HG03095 (cell line): ENCODE data around the gene NLGN1.

Experiments used
- ATAC-seq: cut with Tn5 transposase; IDR thresholded peaks from one replicate; pipeline ENCODE4 v1.9.1; 2021; ENCODE audit warnings: moderate library complexity; ENCODE audit not compliant: unreplicated experiment

The NLGN1 gene

GRCh38 chr3:174058804-174059203, 661.3 kb downstream of the NLGN1 start:
- ATAC-seq = no peak

- no peak for ATAC-seq
These were observed 662.9 kb downstream of the NLGN1 start for GRCh38 chr3:174060431-174060830.

GRCh38 chr3:174061162-174061561, 663.6 kb downstream of the NLGN1 start:
- ATAC-seq = no peak

- ATAC-seq = no peak
These were observed 664.2 kb downstream of the NLGN1 start for GRCh38 chr3:174061731-174062130.

GRCh38 chr3:174062923-174063322, 665.4 kb downstream of the NLGN1 start:
- ATAC-seq = no peak

- ATAC-seq = no peak
These were observed 670.5 kb downstream of the NLGN1 start for GRCh38 chr3:174068035-174068434.

- no peak for ATAC-seq
These were observed 675.1 kb downstream of the NLGN1 start for GRCh38 chr3:174072675-174073074.

GRCh38 chr3:174083706-174084105, 686.2 kb downstream of the NLGN1 start:
- no peak for ATAC-seq

GRCh38 chr3:174089592-174089991, 692.0 kb downstream of the NLGN1 start:
- no peak for ATAC-seq

- no peak for ATAC-seq
These were observed 697.1 kb downstream of the NLGN1 start for GRCh38 chr3:174094669-174095068.

- ATAC-seq = no peak
These were observed 700.1 kb downstream of the NLGN1 start for GRCh38 chr3:174097686-174098085.

GRCh38 chr3:174098746-174099145, 701.2 kb downstream of the NLGN1 start:
- ATAC-seq = no peak

GRCh38 chr3:174099724-174100123, 702.2 kb downstream of the NLGN1 start:
- ATAC-seq = no peak

- ATAC-seq = no peak
These were observed 703.2 kb downstream of the NLGN1 start for GRCh38 chr3:174100744-174101143.

- peak; percentile 92 for ATAC-seq
These were observed 703.7 kb downstream of the NLGN1 start for GRCh38 chr3:174101244-174101643.

- no peak for ATAC-seq
These were observed 704.7 kb downstream of the NLGN1 start for GRCh38 chr3:174102274-174102673.

- ATAC-seq = no peak
These were observed 705.3 kb downstream of the NLGN1 start for GRCh38 chr3:174102866-174103265.

- ATAC-seq = no peak
These were observed 713.2 kb downstream of the NLGN1 start for GRCh38 chr3:174110761-174111160.

GRCh38 chr3:174111776-174112175, 714.2 kb downstream of the NLGN1 start:
- no peak for ATAC-seq

- ATAC-seq = no peak
These were observed 718.9 kb downstream of the NLGN1 start for GRCh38 chr3:174116421-174116820.

GRCh38 chr3:174120997-174121396, 723.5 kb downstream of the NLGN1 start:
- no peak for ATAC-seq

- no peak for ATAC-seq
These were observed 724.9 kb downstream of the NLGN1 start for GRCh38 chr3:174122411-174122810.

- no peak for ATAC-seq
These were observed 727.8 kb downstream of the NLGN1 start for GRCh38 chr3:174125267-174125824.
